MCF 10A (cell line): ENCODE measurements around the gene OOSP4A. TPM values are rescaled to one million over a fixed set of nuclear protein-coding genes. Genes with fewer than 3 reads are reported as not detected.

Experiments
- BruUV-seq: library from RNA; stranded (reverse); fragments of 400-500 nt; replicated peaks from 2 replicates; lab custom pipeline; 2021; lab: Mats Ljungman, UMichigan
- CTCF ChIA-PET: fragments of 300-600 bp; sonication (Branson Sonifier 250); formaldehyde crosslinking; extraction: SDS; loops from one replicate; lab custom pipeline; 2021; ENCODE audit warnings: antibody characterized with exemption, inconsistent platforms; lab: Yijun Ruan, JAX
- POLR2A ChIA-PET: fragments of 300-600, 350-650 bp; sonication (Branson Sonifier 250); formaldehyde crosslinking; extraction: SDS; loops from one replicate; lab custom pipeline; 2020; ENCODE audit warnings: antibody characterized with exemption, inconsistent platforms; lab: Yijun Ruan, JAX
- DNase-seq: peaks from one replicate; pipeline ENCODE4 v3.0.0-alpha.2; 2018; ENCODE audit not compliant: unreplicated experiment
- H3K27ac Mint-ChIP-seq: one replicate; pipeline ENCODE4 v1.8.0; 2022; ENCODE audit warnings: mild to moderate bottlenecking, low read depth, mixed read lengths; ENCODE audit not compliant: unreplicated experiment
- H3K27me3 Mint-ChIP-seq: one replicate; pipeline ENCODE4 v1.8.0; 2022; ENCODE audit warnings: mixed read lengths; ENCODE audit not compliant: insufficient read depth, unreplicated experiment
- H3K36me3 Mint-ChIP-seq: one replicate; pipeline ENCODE4 v1.8.0; 2022; ENCODE audit warnings: mild to moderate bottlenecking, moderate library complexity, mixed read lengths; ENCODE audit not compliant: insufficient read depth, unreplicated experiment
- H3K4me1 Mint-ChIP-seq: one replicate; pipeline ENCODE4 v1.8.0; 2022; ENCODE audit warnings: mixed read lengths; ENCODE audit not compliant: insufficient read depth, unreplicated experiment
- H3K4me3 Mint-ChIP-seq: one replicate; pipeline ENCODE4 v1.8.0; 2022; ENCODE audit warnings: mild to moderate bottlenecking, moderate library complexity, mixed read lengths; ENCODE audit not compliant: unreplicated experiment
- H3K9me3 Mint-ChIP-seq: one replicate; pipeline ENCODE4 v1.8.0; 2022; ENCODE audit warnings: mixed read lengths; ENCODE audit not compliant: unreplicated experiment
- CTCF ChIP-seq: fragments of 200-600 bp; IDR thresholded peaks from one replicate; pipeline ENCODE4 v1.8.0; 2022; ENCODE audit warnings: antibody characterized with exemption, mild to moderate bottlenecking; ENCODE audit not compliant: unreplicated experiment
- intact Hi-C: fragments of 100-400 bp; cut with micrococcal nuclease; formaldehyde crosslinking; loops from 2 replicates; pipeline ENCODE4 v1.14.1; 2022
- total RNA-seq: library from RNA; stranded (reverse); gene quantifications from 2 replicates; pipeline ENCODE4 v1.2.3, GENCODE V29; 2022

OOSP4A gene
- total RNA-seq, 1 experiment from 2014 or later = not detected

- TF ChIP-seq CTCF = no peak
- H3K27me3 Mint-ChIP-seq = peaks cover 29% of the 10 kb centered on the region
- no peak for DNase-seq
- H3K9me3 Mint-ChIP-seq = peaks cover 7% of the 10 kb centered on the region
- intact Hi-C loops = no loop called here
- H3K4me3 Mint-ChIP-seq = no peak overlapping the region
- ChIA-PET CTCF (no interaction called here), POLR2A (no interaction called here)
- no peaks in the 10 kb centered on the region for H3K36me3 Mint-ChIP-seq
- H3K27ac Mint-ChIP-seq = no peak overlapping the region
- no peaks in the 10 kb centered on the region for H3K4me1 Mint-ChIP-seq
- BruUV-seq = no TSS peak
These were observed 20.5 kb downstream of the OOSP4A start for GRCh38 chr11:59984368-59984767.

GRCh38 chr11:59990421-59990820 is 26.6 kb downstream of the OOSP4A start:
- no peak overlapping the region for H3K4me3 Mint-ChIP-seq
- BruUV-seq = no TSS peak
- no peak overlapping the region for H3K27ac Mint-ChIP-seq
- ChIA-PET CTCF (interaction anchor here (0.6 kb wide), 1 partner anchor 1914 kb away, joined by 3 read pairs; no protein-coding TSS in a partner anchor), POLR2A (no interaction called here)
- intact Hi-C loops = no loop called here
- no peak for DNase-seq
- peaks cover 13% of the 10 kb centered on the region for H3K9me3 Mint-ChIP-seq
- no peaks in the 10 kb centered on the region for H3K27me3 Mint-ChIP-seq
- H3K36me3 Mint-ChIP-seq = no peaks in the 10 kb centered on the region
- no peaks in the 10 kb centered on the region for H3K4me1 Mint-ChIP-seq
- TF ChIP-seq CTCF = no peak

- DNase-seq = no peak
- Mint-ChIP-seq H3K27me3 (no peaks in the 10 kb centered on the region), H3K9me3 (peaks cover 13% of the 10 kb centered on the region), H3K27ac (no peak overlapping the region), H3K36me3 (no peaks in the 10 kb centered on the region), H3K4me1 (no peaks in the 10 kb centered on the region), H3K4me3 (no peak overlapping the region)
- intact Hi-C loops = no loop called here
- BruUV-seq = no TSS peak
- no peak for TF ChIP-seq CTCF
- CTCF ChIA-PET = no interaction called here
- POLR2A ChIA-PET = no interaction called here
These were observed 28.6 kb downstream of the OOSP4A start for GRCh38 chr11:59992425-59992824.

- no peak for TF ChIP-seq CTCF
- intact Hi-C loops = no loop called here
- Mint-ChIP-seq H3K4me1 (no peaks in the 10 kb centered on the region), H3K27me3 (peaks cover 5% of the 10 kb centered on the region), H3K9me3 (no peaks in the 10 kb centered on the region), H3K4me3 (no peak overlapping the region), H3K36me3 (no peaks in the 10 kb centered on the region), H3K27ac (no peak overlapping the region)
- DNase-seq = no peak
- ChIA-PET POLR2A (interaction anchor here (0.6 kb wide), 1 partner anchor 72 kb away, joined by 3 read pairs; no protein-coding TSS in a partner anchor), CTCF (interaction anchor here (0.7 kb wide), 2 partner anchors 11 to 483 kb away, joined by 3 to 6 read pairs; no protein-coding TSS in a partner anchor)
- no TSS peak for BruUV-seq
These were observed 34.0 kb downstream of the OOSP4A start for GRCh38 chr11:59997800-59998199.
